Measurements from ENCODE around the gene TNS1. TPM values are rescaled to one million over a fixed set of nuclear protein-coding genes. Genes with fewer than 3 reads are reported as not detected.

TNS1 gene
- polyA plus RNA-seq, 3 donors, result 0.26 to 1.6 (median 1.5) TPM

DNA sequence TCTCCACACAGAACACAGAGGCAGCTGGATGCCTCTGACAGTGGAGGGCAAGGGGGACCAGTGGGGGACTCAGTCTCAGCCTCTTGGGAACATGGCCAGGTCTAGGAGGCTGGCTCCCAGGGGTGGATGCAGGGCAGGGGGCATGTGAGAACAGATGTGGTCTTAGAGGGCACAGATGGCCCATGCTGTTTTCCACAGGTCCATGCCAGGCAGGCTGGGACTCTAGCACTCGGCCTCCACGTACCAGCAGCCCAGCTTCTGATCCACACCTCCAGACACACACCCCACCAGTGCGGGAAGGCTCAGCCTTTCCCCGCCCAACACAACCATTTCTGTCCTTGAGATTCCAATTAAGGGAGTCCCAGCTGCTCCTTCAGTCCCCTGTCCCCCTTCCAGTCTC is 42.4 kb downstream of the TNS1 start:
- H3K27ac ChIP-seq (ENCODE audit: low read depth in 1 of 2, low read length in 2 of 2), result no peak overlapping the region
- WGBS (ENCODE audit: insufficient coverage), result 94% methylated on average over 4 of the region's 4 CpGs
- Mint-ChIP-seq H3K4me1 (no peaks in the 10 kb centered on the region), H3K36me3 (peaks cover 0 to 9% of the 10 kb centered on the region in 2 donors), H3K4me3 (no peak overlapping the region), H3K27ac (no peak overlapping the region), H3K27me3 (ENCODE audit: low read depth in 3 of 3) (peaks cover 0 to 8% (median 0%) of the 10 kb centered on the region in 3 donors), H3K9me3 (no peaks in the 10 kb centered on the region)
- no peaks in the 10 kb centered on the region for H3K27me3 ChIP-seq (ENCODE audit: control insufficient read depth in 2 of 2, insufficient read depth in 2 of 2, low read length in 2 of 2)
- H3K4me2 ChIP-seq (replicated peaks; ENCODE audit: extremely low read depth, low read length, poor library complexity, severe bottlenecking), result no peak overlapping the region
- intact Hi-C loops (cut with micrococcal nuclease), result no loop called here
- no peak for DNase-seq
- H3K9me3 ChIP-seq (replicated peaks in 1 of 2; ENCODE audit: control insufficient read depth in 1 of 2, insufficient read depth in 1 of 2, low read length in 2 of 2), result no peaks in the 10 kb centered on the region
- H3K9ac ChIP-seq (ENCODE audit: insufficient read depth, low read length, poor library complexity, severe bottlenecking), result no peak overlapping the region
- H3K4me1 ChIP-seq (ENCODE audit: control insufficient read depth in 1 of 2, insufficient read depth in 2 of 2, low read length in 2 of 2), result no peaks in the 10 kb centered on the region
- no peak overlapping the region for H2AFZ ChIP-seq (ENCODE audit: insufficient read depth, low read depth, low read length, poor library complexity, severe bottlenecking)
- no peaks in the 10 kb centered on the region for H3K79me2 ChIP-seq (ENCODE audit: insufficient read depth, low read length)
- no peaks in the 10 kb centered on the region for H4K20me1 ChIP-seq (ENCODE audit: insufficient read depth, low read length)
- no peak overlapping the region for H3K4me3 ChIP-seq (replicated peaks in 1 of 3; ENCODE audit: low read depth in 2 of 3, low read length in 3 of 3)
- TF ChIP-seq, protein P1, sequence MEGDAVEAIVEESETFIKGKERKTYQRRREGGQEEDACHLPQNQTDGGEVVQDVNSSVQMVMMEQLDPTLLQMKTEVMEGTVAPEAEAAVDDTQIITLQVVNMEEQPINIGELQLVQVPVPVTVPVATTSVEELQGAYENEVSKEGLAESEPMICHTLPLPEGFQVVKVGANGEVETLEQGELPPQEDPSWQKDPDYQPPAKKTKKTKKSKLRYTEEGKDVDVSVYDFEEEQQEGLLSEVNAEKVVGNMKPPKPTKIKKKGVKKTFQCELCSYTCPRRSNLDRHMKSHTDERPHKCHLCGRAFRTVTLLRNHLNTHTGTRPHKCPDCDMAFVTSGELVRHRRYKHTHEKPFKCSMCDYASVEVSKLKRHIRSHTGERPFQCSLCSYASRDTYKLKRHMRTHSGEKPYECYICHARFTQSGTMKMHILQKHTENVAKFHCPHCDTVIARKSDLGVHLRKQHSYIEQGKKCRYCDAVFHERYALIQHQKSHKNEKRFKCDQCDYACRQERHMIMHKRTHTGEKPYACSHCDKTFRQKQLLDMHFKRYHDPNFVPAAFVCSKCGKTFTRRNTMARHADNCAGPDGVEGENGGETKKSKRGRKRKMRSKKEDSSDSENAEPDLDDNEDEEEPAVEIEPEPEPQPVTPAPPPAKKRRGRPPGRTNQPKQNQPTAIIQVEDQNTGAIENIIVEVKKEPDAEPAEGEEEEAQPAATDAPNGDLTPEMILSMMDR (IDR thresholded peaks at IDR 0.05), result no peak
- no peaks in the 10 kb centered on the region for H3K36me3 ChIP-seq (replicated peaks in 1 of 2; ENCODE audit: control insufficient read depth in 1 of 2, insufficient read depth in 2 of 2, low read length in 2 of 2)

GRCh38 chr2:217959723-217960122 is 43.1 kb downstream of the TNS1 start:
- H3K36me3 ChIP-seq (replicated peaks in 1 of 2; ENCODE audit: control insufficient read depth in 1 of 2, insufficient read depth in 2 of 2, low read length in 2 of 2), result no peaks in the 10 kb centered on the region
- Mint-ChIP-seq H3K27me3 (ENCODE audit: low read depth in 3 of 3) (peaks cover 0 to 10% (median 0%) of the 10 kb centered on the region in 3 donors), H3K9me3 (no peaks in the 10 kb centered on the region), H3K36me3 (peaks cover 0 to 9% of the 10 kb centered on the region in 2 donors), H3K4me1 (no peaks in the 10 kb centered on the region), H3K4me3 (no peak overlapping the region), H3K27ac (no peak overlapping the region)
- H3K4me2 ChIP-seq (replicated peaks; ENCODE audit: extremely low read depth, low read length, poor library complexity, severe bottlenecking), result no peak overlapping the region
- no peak overlapping the region for H3K27ac ChIP-seq (ENCODE audit: low read depth in 1 of 2, low read length in 2 of 2)
- WGBS (ENCODE audit: insufficient coverage), result 91% methylated on average over 4 of the region's 8 CpGs
- intact Hi-C loops (cut with micrococcal nuclease), result no loop called here
- H2AFZ ChIP-seq (ENCODE audit: insufficient read depth, low read depth, low read length, poor library complexity, severe bottlenecking), result no peak overlapping the region
- H3K79me2 ChIP-seq (ENCODE audit: insufficient read depth, low read length), result no peaks in the 10 kb centered on the region
- H3K9ac ChIP-seq (ENCODE audit: insufficient read depth, low read length, poor library complexity, severe bottlenecking), result no peak overlapping the region
- TF ChIP-seq, protein P1 (IDR thresholded peaks at IDR 0.05), result no peak
- H3K4me3 ChIP-seq (replicated peaks in 1 of 3; ENCODE audit: low read depth in 2 of 3, low read length in 3 of 3), result no peak overlapping the region
- no peaks in the 10 kb centered on the region for H3K9me3 ChIP-seq (replicated peaks in 1 of 2; ENCODE audit: control insufficient read depth in 1 of 2, insufficient read depth in 1 of 2, low read length in 2 of 2)
- H4K20me1 ChIP-seq (ENCODE audit: insufficient read depth, low read length), result no peaks in the 10 kb centered on the region
- H3K27me3 ChIP-seq (ENCODE audit: control insufficient read depth in 2 of 2, insufficient read depth in 2 of 2, low read length in 2 of 2), result no peaks in the 10 kb centered on the region
- no peak for DNase-seq
- no peaks in the 10 kb centered on the region for H3K4me1 ChIP-seq (ENCODE audit: control insufficient read depth in 1 of 2, insufficient read depth in 2 of 2, low read length in 2 of 2)

Data from CD14-positive monocyte (primary cell).